Measurements from ENCODE around the gene RUVBL2. TPM values are rescaled to one million over a fixed set of nuclear protein-coding genes. Genes with fewer than 3 reads are reported as not detected.
A peak's percentile ranks its signal among the peaks of the same experiment; 100 is the strongest.

RUVBL2 gene
- total and polyA plus RNA-seq, 2 of the 4 experiments (the other 2 are of a cell fraction): 196 to 391 TPM

GRCh38 chr19:48965040-48965805 lies 28.5 kb upstream of the RUVBL2 start, which contains the start of gene FTL:
Gene FTL, plus strand, starts transcription at chr19:48965309. Its CDS starts 199 bp downstream, at chr19:48965508.
- peaks cover 30% of the 10 kb centered on the region for H3K36me3 ChIP-seq (ENCODE audit: control insufficient read depth, insufficient read depth, low read length)
- H3K9me1 ChIP-seq (ENCODE audit: insufficient read depth, low read length): peaks cover 11% of the 10 kb centered on the region
- H4K5ac ChIP-seq (ENCODE audit: low read depth, low read length): peak within 1 kb of the TSS; percentile 95
- peak within 1 kb of the TSS; percentile 82 for H2AFZ ChIP-seq (replicated peaks; ENCODE audit: low read length, poor library complexity)
- intact Hi-C loops (cut with micrococcal nuclease) (loop anchor here (2.0 to 10.0 kb wide), 2 partner anchors 90 to 320 kb away; partner anchors contain the start of gene CA11), in situ Hi-C loops (cut with MboI; ENCODE audit: low sequenced_read_pairs) (loop anchor here (10.0 kb wide), 1 partner anchor 320 kb away; the partner anchor contains the start of gene CA11), dilution Hi-C loops (cut with HindIII; ENCODE audit: low sequenced_read_pairs, unreplicated experiment) (no loop called here)
- peak within 1 kb of the TSS; percentile 63 to 92 for H4K8ac ChIP-seq (ENCODE audit: low read depth in 2 of 2, low read length in 2 of 2)
- H2BK20ac ChIP-seq (ENCODE audit: low read depth, low read length): peak within 1 kb of the TSS; percentile 99
- peak within 1 kb of the TSS; percentile 94 for H2AK5ac ChIP-seq (ENCODE audit: low read depth, low read length)
- peak within 1 kb of the TSS; percentile 92 for H2AK9ac ChIP-seq (replicated peaks; ENCODE audit: low read depth, low read length, poor library complexity)
- peak within 1 kb of the TSS; percentile 86 for H3K56ac ChIP-seq (ENCODE audit: extremely low read depth, insufficient read depth, low read length)
- H3K4me2 ChIP-seq (ENCODE audit: low read depth, low read length): peak within 1 kb of the TSS; percentile 91
- H3K4me1 ChIP-seq (ENCODE audit: control insufficient read depth, insufficient read depth, low read length): peaks cover 20% of the 10 kb centered on the region
- BruUV-seq (replicated peaks): no TSS peak
- peaks cover 42% of the 10 kb centered on the region for H4K20me1 ChIP-seq (ENCODE audit: insufficient read depth, low read length)
- peak within 1 kb of the TSS; percentile 80 for H2BK15ac ChIP-seq (ENCODE audit: low read depth, low read length)
- H3K4me3 ChIP-seq (ENCODE audit: insufficient read depth, low read depth, low read length): peak within 1 kb of the TSS; percentile 78
- peak within 1 kb of the TSS; percentile 84 for H3K9ac ChIP-seq (ENCODE audit: low read depth, low read length)
- H3K18ac ChIP-seq (ENCODE audit: low read depth, low read length): peak within 1 kb of the TSS; percentile 96
- peak; percentile 74 for ATAC-seq (ENCODE audit: low read depth)
- H3K9me3 ChIP-seq (ENCODE audit: control insufficient read depth, insufficient read depth, low read length): no peaks in the 10 kb centered on the region
- peak within 1 kb of the TSS; percentile 98 for H4K91ac ChIP-seq (ENCODE audit: insufficient read depth, low read depth, low read length)
- H2BK5ac ChIP-seq (ENCODE audit: low read depth, low read length, poor library complexity, severe bottlenecking): peak within 1 kb of the TSS; percentile 99
- CTCF ChIA-PET: interaction anchor here (0.7 kb wide), 1 partner anchor 47 kb away, joined by 3 read pairs; no protein-coding TSS in a partner anchor
- H3K27ac ChIP-seq (ENCODE audit: insufficient read depth, low read length): peak within 1 kb of the TSS; percentile 96
- H3K79me1 ChIP-seq (ENCODE audit: low read depth in 1 of 2, low read length in 2 of 2): peaks cover 0 to 57% of the 10 kb centered on the region in 2 experiments; a peak in 3 of 4 replicates
- peak within 1 kb of the TSS; percentile 99 for H3K4ac ChIP-seq (ENCODE audit: low read depth, low read length)
- POLR2A ChIA-PET (ENCODE audit: unreplicated experiment): no interaction called here
- 0% methylated on average over 32 of the region's 52 CpGs; no CpG with 5 or more reads in 1 of the 2 experiments for WGBS, 2 experiments (ENCODE audit: extremely low coverage in 2 of 2, insufficient read length in 1 of 2)
- peak within 1 kb of the TSS; percentile 99 for H3K23ac ChIP-seq (ENCODE audit: low read depth, low read length)
- no peaks in the 10 kb centered on the region for H3K27me3 ChIP-seq (ENCODE audit: control insufficient read depth, insufficient read depth, low read length)
- DNase-seq: peak; percentile 94
- peak within 1 kb of the TSS; percentile 99 for H2BK120ac ChIP-seq (ENCODE audit: low read depth, low read length)
- H3K14ac ChIP-seq (replicated peaks; ENCODE audit: low read depth, low read length): peak within 1 kb of the TSS; percentile 98
- TF ChIP-seq FOS (IDR thresholded peaks at IDR 0.05; ENCODE audit: low read depth, low read length) (no peak), POLR2A (IDR thresholded peaks at IDR 0.05; ENCODE audit: low read depth, low read length) (peak; percentile 99), CHD1 (IDR thresholded peaks at IDR 0.05; ENCODE audit: low read depth, low read length) (no peak), NFE2L2 (IDR thresholded peaks at IDR 0.05; ENCODE audit: low read depth, low read length) (peak; percentile 44; the same call in 1 of the 2 replicates), RAD21 (IDR thresholded peaks at IDR 0.05; ENCODE audit: low read length) (no peak), SMC3 (IDR thresholded peaks at IDR 0.05; ENCODE audit: low read depth, low read length) (0 out of 2 replicates have a peak, but pooled peaks have one; percentile 5), BHLHE40 (IDR thresholded peaks at IDR 0.05; ENCODE audit: low read depth, low read length) (peak; percentile 85), CEBPB (IDR thresholded peaks at IDR 0.05; ENCODE audit: low read depth, low read length) (peak; percentile 73), USF2 (IDR thresholded peaks at IDR 0.05; ENCODE audit: low read depth, low read length) (peak; percentile 60), CTCF (conservative IDR thresholded peaks at IDR 0.05; ENCODE audit: low read depth, low read length) (no peak), MXI1 (IDR thresholded peaks at IDR 0.05; ENCODE audit: borderline replicate concordance, low read depth, low read length) (no peak), RFX5 (IDR thresholded peaks at IDR 0.05; ENCODE audit: low read depth, low read length) (no peak), MAFK (IDR thresholded peaks at IDR 0.05; ENCODE audit: low read depth, low read length) (no peak), ELK1 (IDR thresholded peaks at IDR 0.05; ENCODE audit: borderline replicate concordance, low read depth, low read length) (no peak)

All from IMR-90 (cell line).